Large intestine (tissue), 3 donors: ENCODE results near the gene CAMTA1. TPM values are rescaled to one million over a fixed set of nuclear protein-coding genes. Genes with fewer than 3 reads are reported as not detected.

Experiments used
- DNase-seq, 2 donors: peaks; one replicate each; pipeline versions ENCODE4 v3.0.0 to v3.0.0-alpha.2; 2013
- H3K27ac ChIP-seq: one replicate; pipeline ENCODE4 v1.5.1; 2013; ENCODE audit warnings: low read length
- H3K27me3 ChIP-seq: 2 replicates; pipeline ENCODE4 v1.6.1; 2013; ENCODE audit warnings: low read length; ENCODE audit not compliant: control insufficient read depth, insufficient read depth
- H3K36me3 ChIP-seq: 2 replicates; pipeline ENCODE4 v1.6.1; 2013; ENCODE audit warnings: low read length; ENCODE audit not compliant: control insufficient read depth, insufficient read depth
- H3K4me1 ChIP-seq: one replicate; pipeline ENCODE4 v1.6.1; 2013; ENCODE audit warnings: low read length; ENCODE audit not compliant: control insufficient read depth, insufficient read depth
- H3K4me3 ChIP-seq: one replicate; pipeline ENCODE4 v1.5.1; 2013; ENCODE audit warnings: low read length
- H3K9me3 ChIP-seq: one replicate; pipeline ENCODE4 v1.6.1; 2013; ENCODE audit warnings: mild to moderate bottlenecking, low read depth, low read length, moderate library complexity; ENCODE audit not compliant: control insufficient read depth
- WGBS: methylation state at CpG from one replicate; pipeline ENCODE4 v1.1.5; 2013; ENCODE audit warnings: low lambda C conversion rate; ENCODE audit not compliant: insufficient coverage; 5-methylcytosine and 5-hydroxymethylcytosine counted together
- polyA plus RNA-seq: library from polyadenylated mRNA; unstranded; fragments of 120-200 nt; gene quantifications from one replicate; pipeline ENCODE4 v1.2.1, GENCODE V29; 2013

The CAMTA1 gene
- polyA plus RNA-seq, 1 donor = 67.9 TPM

DNA sequence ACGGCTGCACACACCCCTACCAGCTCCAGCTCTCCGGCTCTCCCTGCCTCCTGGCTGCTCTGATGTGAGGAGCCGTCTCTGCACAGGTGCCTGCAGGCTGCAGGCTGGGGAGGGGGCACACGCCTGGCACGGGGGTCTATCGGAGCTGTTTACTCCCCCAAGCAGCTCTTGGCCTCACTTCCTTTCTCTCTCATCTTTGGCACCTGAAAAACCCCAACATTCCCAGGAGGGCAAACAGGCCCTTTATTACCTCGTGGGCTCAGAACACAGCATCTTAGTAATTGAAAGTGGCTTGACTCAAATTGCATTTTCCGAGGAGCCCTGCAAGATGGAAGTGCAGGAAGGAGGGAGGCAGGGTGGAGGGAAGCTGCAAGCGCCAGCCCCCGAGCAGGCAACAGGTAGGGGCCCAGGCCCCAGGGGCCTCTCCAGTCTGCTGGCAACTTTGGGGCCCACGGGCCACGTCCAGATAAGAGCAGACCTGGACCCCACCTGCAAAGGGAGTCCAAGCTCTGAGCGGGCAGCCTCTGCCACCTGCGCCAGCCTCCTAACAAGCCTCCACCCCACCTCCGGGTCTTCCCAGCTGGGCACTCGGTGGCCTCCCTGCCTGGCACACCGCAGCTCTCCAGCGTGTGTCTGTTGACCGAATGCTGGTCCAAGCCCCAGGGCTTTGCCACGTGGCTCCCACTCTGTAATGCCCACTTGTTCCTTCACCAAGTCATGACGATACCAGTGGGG is 722.2 kb downstream of the CAMTA1 start:
- WGBS = 100% methylated on average over 1 of the region's 21 CpGs

DNA sequence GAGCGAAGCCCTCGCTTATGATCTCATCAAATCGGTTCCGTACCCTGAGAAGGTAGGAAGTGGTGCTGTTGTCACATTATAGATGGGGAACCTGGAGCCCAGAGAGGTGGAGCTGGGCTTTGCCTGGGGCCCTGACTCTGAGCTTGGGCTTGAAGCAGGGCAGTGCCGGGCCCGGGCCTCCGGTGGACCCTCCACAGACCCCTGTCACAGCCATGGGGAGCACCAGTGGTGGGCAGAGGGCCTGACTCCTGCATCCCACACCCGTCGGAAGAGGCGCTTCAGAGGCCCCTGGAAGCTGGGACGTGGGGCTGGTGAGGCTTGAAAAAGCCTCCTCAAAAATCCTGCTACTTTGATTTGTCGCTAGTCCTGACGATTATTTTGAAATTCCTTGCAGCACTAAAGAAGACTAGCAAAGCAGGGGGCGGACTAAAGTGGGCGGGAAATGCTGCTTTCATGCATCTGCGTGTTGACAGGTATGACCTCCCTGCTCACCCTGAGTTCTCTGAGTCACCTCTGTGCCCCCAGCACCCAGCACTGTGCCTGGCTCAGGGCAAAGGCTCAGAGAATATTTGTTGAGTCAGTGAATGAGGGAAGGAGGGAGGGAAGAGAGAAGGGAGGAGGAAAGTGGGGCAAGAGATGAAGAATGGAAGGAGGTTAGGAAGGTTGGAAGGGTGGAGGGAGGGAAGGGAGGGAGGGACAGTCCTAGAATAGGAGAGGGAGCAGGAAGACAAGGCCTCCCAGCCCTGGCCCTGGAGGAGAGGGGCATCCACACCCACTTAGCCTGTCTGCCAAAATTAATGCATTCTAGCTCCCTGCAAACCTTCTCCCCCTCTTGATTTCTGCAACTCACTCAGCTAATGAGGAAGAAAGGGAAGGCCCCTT is 723.0 kb downstream of the CAMTA1 start:
- Histone ChIP-seq H3K4me3 (no peak overlapping the region), H3K27me3 (no peaks in the 10 kb centered on the region)

More for the DNA sequence above, 722.2 kb downstream of the CAMTA1 start:
- H3K4me3 ChIP-seq = no peak overlapping the region
- DNase-seq = no peak
- no peak overlapping the region for H3K27ac ChIP-seq
- peaks cover 30% of the 10 kb centered on the region for H3K4me1 ChIP-seq
- H3K36me3 ChIP-seq = no peaks in the 10 kb centered on the region
- no peaks in the 10 kb centered on the region for H3K27me3 ChIP-seq
- no peaks in the 10 kb centered on the region for H3K9me3 ChIP-seq

DNA sequence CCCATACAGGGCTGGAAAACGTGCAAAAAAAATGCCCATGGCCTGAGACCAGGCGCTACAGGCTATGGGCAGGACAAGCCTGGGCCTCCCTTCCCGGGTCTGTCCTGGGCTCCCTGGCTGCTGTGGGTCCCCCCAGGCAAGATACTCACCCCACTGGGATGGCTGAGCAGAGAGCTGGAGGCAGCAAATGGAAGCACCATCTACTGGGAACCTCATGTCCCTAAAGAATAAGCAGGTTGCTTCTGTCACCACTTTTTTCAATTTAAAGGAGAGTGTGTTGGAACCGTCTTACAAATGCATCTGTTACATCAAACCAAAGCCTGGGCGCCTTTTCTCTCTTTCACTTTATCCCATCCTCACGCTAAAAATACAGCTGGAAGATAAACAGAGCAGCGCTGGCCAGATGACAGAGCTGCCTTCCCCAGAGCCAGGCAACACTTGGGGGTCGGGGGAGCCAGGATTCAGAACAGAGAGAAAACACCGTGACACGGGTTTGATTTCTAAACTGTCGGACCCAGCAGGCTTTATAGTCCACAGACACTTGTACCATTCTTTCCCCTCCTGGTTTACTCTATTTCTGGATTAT is 723.8 kb downstream of the CAMTA1 start:
- no peaks in the 10 kb centered on the region for H3K27me3 ChIP-seq
- no peak overlapping the region for H3K27ac ChIP-seq
- peaks cover 30% of the 10 kb centered on the region for H3K4me1 ChIP-seq
- WGBS = no CpG with 5 or more reads among the region's 11 CpGs
- no peak overlapping the region for H3K4me3 ChIP-seq
- no peak for DNase-seq
- H3K9me3 ChIP-seq = no peaks in the 10 kb centered on the region
- no peaks in the 10 kb centered on the region for H3K36me3 ChIP-seq

More for the DNA sequence above, 723.0 kb downstream of the CAMTA1 start:
- WGBS = no CpG with 5 or more reads among the region's 16 CpGs
- H3K9me3 ChIP-seq = no peaks in the 10 kb centered on the region
- no peak for DNase-seq
- peaks cover 30% of the 10 kb centered on the region for H3K4me1 ChIP-seq
- no peaks in the 10 kb centered on the region for H3K36me3 ChIP-seq
- H3K27ac ChIP-seq = no peak overlapping the region

DNA sequence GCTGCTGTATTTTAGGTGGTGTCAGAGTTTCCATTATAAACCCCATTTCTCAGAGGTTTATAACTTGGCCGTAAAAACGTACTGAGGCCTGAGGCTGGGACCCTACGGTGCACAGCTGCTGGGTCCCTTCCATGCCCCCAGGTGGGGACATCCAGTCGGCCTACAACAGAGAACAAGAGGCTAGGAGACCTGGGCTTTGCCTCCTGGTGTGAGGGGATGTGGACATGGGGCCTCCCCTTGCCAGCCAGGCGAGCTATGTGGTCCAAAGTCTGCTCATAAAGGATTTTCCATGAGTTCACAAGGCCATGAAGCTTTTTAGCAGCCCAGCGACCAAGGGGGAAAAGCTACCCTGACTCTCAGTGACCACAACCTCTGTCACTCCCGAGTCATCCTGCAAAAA is 724.3 kb downstream of the CAMTA1 start:
- peak; percentile 61 to 84 for DNase-seq
- no peak overlapping the region for H3K4me3 ChIP-seq
- H3K9me3 ChIP-seq = no peaks in the 10 kb centered on the region
- H3K36me3 ChIP-seq = no peaks in the 10 kb centered on the region
- H3K27ac ChIP-seq = peak overlapping the region; percentile 46
- H3K4me1 ChIP-seq = peaks cover 30% of the 10 kb centered on the region
- no peaks in the 10 kb centered on the region for H3K27me3 ChIP-seq
- no CpG with 5 or more reads among the region's 7 CpGs for WGBS

DNA sequence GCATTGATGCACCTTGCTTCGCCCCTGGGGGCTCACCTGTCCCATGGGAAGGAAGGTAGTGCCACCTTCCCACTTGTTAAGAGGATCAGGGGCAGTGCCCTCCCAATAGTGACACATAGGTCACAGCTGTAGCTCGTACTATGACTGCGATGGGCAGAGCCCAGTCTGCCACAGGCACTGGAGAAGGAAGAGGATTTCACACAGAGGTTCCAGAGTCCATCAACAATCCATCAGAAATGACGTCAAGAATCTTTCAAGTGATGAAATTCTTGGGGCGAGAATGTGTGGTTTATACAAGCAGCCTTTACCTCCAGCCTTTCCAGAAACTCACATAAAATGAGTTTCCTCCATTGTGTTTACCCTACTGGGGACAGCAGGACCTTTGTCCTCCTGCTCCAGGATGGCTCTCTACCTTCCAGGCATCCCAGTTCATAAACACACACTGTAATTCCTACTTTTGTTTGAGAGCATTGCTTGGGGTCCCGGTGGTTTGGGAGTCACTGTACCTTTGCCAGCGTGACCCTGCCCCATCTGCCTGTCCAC is 725.2 kb downstream of the CAMTA1 start:
- peak; percentile 61 to 87 for DNase-seq
- WGBS = 20% methylated on average over 1 of the region's 7 CpGs
- Histone ChIP-seq H3K9me3 (no peaks in the 10 kb centered on the region), H3K27ac (peak overlapping the region; percentile 46), H3K27me3 (no peaks in the 10 kb centered on the region), H3K4me3 (no peak overlapping the region), H3K36me3 (no peaks in the 10 kb centered on the region), H3K4me1 (peaks cover 30% of the 10 kb centered on the region)

DNA sequence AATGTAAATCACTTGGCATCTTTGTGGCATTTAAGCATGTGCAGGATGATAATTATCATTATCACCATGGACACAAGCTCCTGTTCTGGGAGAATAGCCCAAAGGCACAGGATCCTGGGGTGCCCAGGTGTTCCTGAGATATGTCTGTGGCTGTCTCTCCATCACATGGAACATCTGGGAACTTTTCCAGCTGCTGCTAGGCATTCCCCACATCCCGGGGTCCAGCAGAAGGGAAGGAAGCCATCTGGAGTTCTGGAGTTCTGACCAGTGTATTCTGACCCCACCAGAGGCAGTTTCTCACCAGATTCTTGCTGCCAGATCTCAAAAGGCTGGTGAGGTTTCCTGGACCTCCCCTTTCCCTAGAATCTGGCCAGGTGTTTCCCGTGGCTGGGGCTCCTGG is 726.1 kb downstream of the CAMTA1 start:
- no peak for DNase-seq
- no peaks in the 10 kb centered on the region for H3K27me3 ChIP-seq
- H3K4me3 ChIP-seq = no peak overlapping the region
- H3K36me3 ChIP-seq = no peaks in the 10 kb centered on the region
- no CpG with 5 or more reads among the region's 2 CpGs for WGBS
- H3K27ac ChIP-seq = no peak overlapping the region
- H3K4me1 ChIP-seq = peaks cover 30% of the 10 kb centered on the region
- H3K9me3 ChIP-seq = no peaks in the 10 kb centered on the region

DNA sequence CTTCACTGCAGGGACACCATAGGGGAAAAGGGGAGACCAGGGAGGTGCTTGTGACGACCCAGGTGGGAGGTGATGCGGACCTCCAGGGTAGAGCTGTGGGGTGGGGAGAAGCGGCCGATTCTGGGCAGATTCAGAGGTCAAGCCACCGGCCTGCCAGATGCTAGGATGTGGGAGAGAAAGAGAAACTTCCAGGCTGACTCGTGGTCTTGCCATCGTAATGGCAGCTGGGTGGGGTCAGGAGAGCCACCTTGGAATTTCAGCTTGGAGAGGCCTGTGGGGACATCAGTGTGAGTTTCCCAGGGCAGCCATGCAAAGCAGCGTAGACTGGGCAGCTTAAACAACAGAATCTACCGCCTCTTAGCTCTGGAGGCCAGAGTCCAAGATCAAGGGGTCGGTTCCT is 727.8 kb downstream of the CAMTA1 start:
- Histone ChIP-seq H3K27me3 (no peaks in the 10 kb centered on the region), H3K27ac (no peak overlapping the region), H3K4me3 (no peak overlapping the region), H3K36me3 (no peaks in the 10 kb centered on the region), H3K4me1 (peaks cover 26% of the 10 kb centered on the region), H3K9me3 (no peaks in the 10 kb centered on the region)
- WGBS = no CpG with 5 or more reads among the region's 10 CpGs
- DNase-seq = no peak

DNA sequence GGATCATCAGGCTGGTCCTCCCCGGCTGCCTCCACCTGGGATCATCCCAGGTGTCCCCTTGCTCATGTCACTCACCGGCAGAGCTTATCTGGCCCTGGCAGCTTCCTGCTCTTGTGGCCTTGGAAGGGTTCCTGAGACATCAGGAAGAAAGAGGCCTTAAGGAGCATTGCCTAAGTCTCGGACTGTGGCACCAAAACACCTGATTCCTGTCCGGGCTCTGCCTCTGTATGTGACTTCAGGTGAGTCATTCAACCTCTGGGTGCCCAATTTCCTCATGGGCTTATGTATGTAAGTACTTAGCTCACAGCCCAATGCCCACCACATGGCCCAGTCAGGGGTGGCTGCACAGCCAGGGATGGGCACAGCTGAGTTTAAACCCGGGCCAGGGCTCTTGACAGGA is 729.9 kb downstream of the CAMTA1 start:
- Histone ChIP-seq H3K9me3 (no peaks in the 10 kb centered on the region), H3K4me1 (peaks cover 8% of the 10 kb centered on the region), H3K4me3 (no peak overlapping the region), H3K27ac (no peak overlapping the region), H3K36me3 (no peaks in the 10 kb centered on the region), H3K27me3 (no peaks in the 10 kb centered on the region)
- DNase-seq = no peak
- no CpG with 5 or more reads among the region's 5 CpGs for WGBS

DNA sequence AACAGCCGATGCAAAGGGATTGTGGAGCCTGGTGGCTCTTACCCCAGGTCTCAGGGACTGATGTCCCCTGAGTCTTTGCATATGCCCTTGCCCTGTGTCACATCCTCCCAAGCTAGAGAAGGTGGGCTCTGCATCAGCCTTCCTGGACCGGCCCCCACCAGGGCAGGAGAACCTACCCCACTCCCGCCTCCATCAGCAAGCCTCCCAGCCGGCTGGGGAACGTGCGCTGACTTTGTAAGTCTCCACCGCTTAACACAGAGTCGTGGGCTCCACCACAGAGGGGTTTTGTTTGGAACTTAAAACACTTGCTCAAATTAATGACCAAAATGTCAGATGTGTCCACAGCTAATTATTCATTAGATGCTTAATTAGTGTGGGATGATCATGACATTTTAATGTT is 730.6 kb downstream of the CAMTA1 start:
- H3K4me3 ChIP-seq = no peak overlapping the region
- no peaks in the 10 kb centered on the region for H3K9me3 ChIP-seq
- DNase-seq = no peak
- no peaks in the 10 kb centered on the region for H3K36me3 ChIP-seq
- no peak overlapping the region for H3K27ac ChIP-seq
- WGBS = no CpG with 5 or more reads among the region's 8 CpGs
- H3K27me3 ChIP-seq = no peaks in the 10 kb centered on the region
- H3K4me1 ChIP-seq = peaks cover under 1% of the 10 kb centered on the region

DNA sequence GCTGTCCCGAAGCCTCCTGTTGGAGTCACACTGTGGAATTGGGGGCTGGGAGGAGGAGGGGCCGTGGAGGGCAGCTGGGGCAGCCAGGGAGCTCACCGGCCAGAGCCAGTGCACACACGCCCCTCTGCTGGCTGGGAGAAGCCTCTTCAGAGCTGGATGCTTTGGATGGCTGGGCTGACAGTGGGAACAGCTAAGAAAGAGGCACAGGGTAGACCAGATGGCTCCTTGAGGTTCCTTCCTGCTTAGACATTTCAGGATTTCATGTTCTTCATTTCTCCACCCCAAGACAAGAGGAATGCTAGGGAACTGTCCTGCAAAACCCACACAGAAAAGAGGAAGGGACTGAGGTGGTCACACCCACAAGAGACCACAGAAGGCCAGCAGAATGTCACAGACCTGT is 731.1 kb downstream of the CAMTA1 start:
- no CpG with 5 or more reads among the region's 4 CpGs for WGBS
- no peaks in the 10 kb centered on the region for H3K27me3 ChIP-seq
- no peak for DNase-seq
- H3K36me3 ChIP-seq = no peaks in the 10 kb centered on the region
- no peaks in the 10 kb centered on the region for H3K9me3 ChIP-seq
- H3K4me3 ChIP-seq = no peak overlapping the region
- no peak overlapping the region for H3K27ac ChIP-seq
- no peaks in the 10 kb centered on the region for H3K4me1 ChIP-seq
